Peyer's patch (tissue), 4 donors: ENCODE data around the gene ZC3H13.

ENCODE experiments used
- POLR2A ChIP-seq, 2 donors: fragments of 450-650 bp; IDR thresholded peaks; one replicate each; pipeline ENCODE4 v1.5.1; 2017; ENCODE audit warnings: antibody characterized with exemption in 2 of 2, mild to moderate bottlenecking in 2 of 2, moderate library complexity in 2 of 2
- TF ChIP-seq, protein P1 (sequence below), 6 experiments: fragments of 450-650 bp in 4 of 6; fragments of 200-600 bp in 2 of 6; sonication (generic) in 1 of 6; IDR thresholded peaks; one replicate each; pipeline ENCODE4 v1.5.1; 2017 to 2019; ENCODE audit warnings: antibody characterized with exemption in 6 of 6, mild to moderate bottlenecking in 3 of 6, moderate library complexity in 1 of 6

DNA sequence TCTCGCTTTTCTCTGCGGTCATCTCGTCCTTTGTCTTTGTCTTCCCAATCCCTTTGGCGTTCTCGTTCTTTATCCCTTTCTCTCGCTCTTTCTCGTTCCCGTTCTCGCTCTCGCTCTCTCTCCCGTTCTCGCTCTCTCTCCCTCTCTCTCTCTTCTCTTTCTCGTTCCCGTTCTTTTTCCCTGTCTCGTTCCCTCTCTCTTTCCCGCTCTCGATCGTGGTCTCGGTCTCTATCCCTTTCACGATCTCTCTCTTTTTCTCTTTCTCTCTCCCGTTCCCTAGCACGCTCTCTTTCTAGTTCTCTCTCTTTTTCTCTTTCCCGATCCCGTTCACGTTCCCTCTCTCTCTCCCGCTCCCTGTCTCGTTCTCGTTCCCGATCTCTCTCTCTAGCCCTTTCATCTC lies 77.2 kb downstream of the ZC3H13 start:
- no peak for TF ChIP-seq POLR2A (IDR thresholded peaks at IDR 0.05)
- TF ChIP-seq, protein P1, sequence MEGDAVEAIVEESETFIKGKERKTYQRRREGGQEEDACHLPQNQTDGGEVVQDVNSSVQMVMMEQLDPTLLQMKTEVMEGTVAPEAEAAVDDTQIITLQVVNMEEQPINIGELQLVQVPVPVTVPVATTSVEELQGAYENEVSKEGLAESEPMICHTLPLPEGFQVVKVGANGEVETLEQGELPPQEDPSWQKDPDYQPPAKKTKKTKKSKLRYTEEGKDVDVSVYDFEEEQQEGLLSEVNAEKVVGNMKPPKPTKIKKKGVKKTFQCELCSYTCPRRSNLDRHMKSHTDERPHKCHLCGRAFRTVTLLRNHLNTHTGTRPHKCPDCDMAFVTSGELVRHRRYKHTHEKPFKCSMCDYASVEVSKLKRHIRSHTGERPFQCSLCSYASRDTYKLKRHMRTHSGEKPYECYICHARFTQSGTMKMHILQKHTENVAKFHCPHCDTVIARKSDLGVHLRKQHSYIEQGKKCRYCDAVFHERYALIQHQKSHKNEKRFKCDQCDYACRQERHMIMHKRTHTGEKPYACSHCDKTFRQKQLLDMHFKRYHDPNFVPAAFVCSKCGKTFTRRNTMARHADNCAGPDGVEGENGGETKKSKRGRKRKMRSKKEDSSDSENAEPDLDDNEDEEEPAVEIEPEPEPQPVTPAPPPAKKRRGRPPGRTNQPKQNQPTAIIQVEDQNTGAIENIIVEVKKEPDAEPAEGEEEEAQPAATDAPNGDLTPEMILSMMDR (IDR thresholded peaks at IDR 0.05) = no peak
